Measurements from ENCODE around the gene LPCAT3.

LPCAT3 gene

GRCh38 chr12:7021956-7022355, 3.7 kb upstream of the LPCAT3 start:
- H3K4me3 ChIP-seq (ENCODE audit: low read length, poor library complexity, severe bottlenecking): no peak overlapping the region
- H3F3A ChIP-seq (ENCODE audit: low read depth): no peaks in the 10 kb centered on the region
- no peak overlapping the region for H3K4me2 ChIP-seq (ENCODE audit: low read depth, low read length, poor library complexity, severe bottlenecking)
- peaks cover 12% of the 10 kb centered on the region for H3K4me1 ChIP-seq (ENCODE audit: insufficient read depth, low read length, poor library complexity, severe bottlenecking)
- TF ChIP-seq EZH2phosphoT487 (IDR thresholded peaks at IDR 0.05; ENCODE audit: borderline replicate concordance) (no peak), CTCF (conservative IDR thresholded peaks at IDR 0.05; ENCODE audit: low read length) (no peak)
- H4K20me1 ChIP-seq (ENCODE audit: insufficient read depth, low read length, poor library complexity, severe bottlenecking): peaks cover 3% of the 10 kb centered on the region
- H2AFZ ChIP-seq (ENCODE audit: low read length): no peak overlapping the region
- H3K79me2 ChIP-seq (ENCODE audit: insufficient read depth, low read length): peaks cover 12% of the 10 kb centered on the region
- H3K9ac ChIP-seq (ENCODE audit: low read depth, low read length, poor library complexity, severe bottlenecking): no peak overlapping the region
- H3K36me3 ChIP-seq (ENCODE audit: insufficient read depth, low read length): no peaks in the 10 kb centered on the region
- H3K27me3 ChIP-seq (ENCODE audit: insufficient read depth, low read length, poor library complexity, severe bottlenecking): no peaks in the 10 kb centered on the region
- no peaks in the 10 kb centered on the region for H3K9me3 ChIP-seq (ENCODE audit: insufficient read depth, low read depth, low read length)
- H3K9me2 ChIP-seq (replicated peaks; ENCODE audit: low read depth, low read length): no peaks in the 10 kb centered on the region

- no peak for TF ChIP-seq EZH2phosphoT487 (IDR thresholded peaks at IDR 0.05; ENCODE audit: borderline replicate concordance)
- no peak for TF ChIP-seq CTCF (conservative IDR thresholded peaks at IDR 0.05; ENCODE audit: low read length)
- peaks cover 15% of the 10 kb centered on the region for H4K20me1 ChIP-seq (ENCODE audit: insufficient read depth, low read length, poor library complexity, severe bottlenecking)
- H3K79me2 ChIP-seq (ENCODE audit: insufficient read depth, low read length): peaks cover 28% of the 10 kb centered on the region
- H3K36me3 ChIP-seq (ENCODE audit: insufficient read depth, low read length): no peaks in the 10 kb centered on the region
- peak overlapping the region; percentile 92; the same call in 1 of the 2 replicates for H2AFZ ChIP-seq (ENCODE audit: low read length)
- H3K9me3 ChIP-seq (ENCODE audit: insufficient read depth, low read depth, low read length): no peaks in the 10 kb centered on the region
- no peaks in the 10 kb centered on the region; the same call in 1 of the 2 replicates for H3F3A ChIP-seq (ENCODE audit: low read depth)
- peak overlapping the region; percentile 89 for H3K4me3 ChIP-seq (ENCODE audit: low read length, poor library complexity, severe bottlenecking)
- peak overlapping the region; percentile 95 for H3K4me2 ChIP-seq (ENCODE audit: low read depth, low read length, poor library complexity, severe bottlenecking)
- H3K27me3 ChIP-seq (ENCODE audit: insufficient read depth, low read length, poor library complexity, severe bottlenecking): no peaks in the 10 kb centered on the region
- H3K9ac ChIP-seq (ENCODE audit: low read depth, low read length, poor library complexity, severe bottlenecking): peak overlapping the region; percentile 77
- peaks cover 35% of the 10 kb centered on the region for H3K4me1 ChIP-seq (ENCODE audit: insufficient read depth, low read length, poor library complexity, severe bottlenecking)
- no peaks in the 10 kb centered on the region for H3K9me2 ChIP-seq (replicated peaks; ENCODE audit: low read depth, low read length)
Measured at GRCh38 chr12:7019043-7019569, 830 bp upstream of the LPCAT3 start.

- Histone ChIP-seq H3K4me2 (ENCODE audit: low read depth, low read length, poor library complexity, severe bottlenecking) (peak overlapping the region; percentile 95), H3K9me2 (replicated peaks; ENCODE audit: low read depth, low read length) (no peaks in the 10 kb centered on the region), H3K9me3 (ENCODE audit: insufficient read depth, low read depth, low read length) (no peaks in the 10 kb centered on the region), H3K36me3 (ENCODE audit: insufficient read depth, low read length) (no peaks in the 10 kb centered on the region), H4K20me1 (ENCODE audit: insufficient read depth, low read length, poor library complexity, severe bottlenecking) (peaks cover 18% of the 10 kb centered on the region), H2AFZ (ENCODE audit: low read length) (peak overlapping the region; percentile 92), H3K4me3 (ENCODE audit: low read length, poor library complexity, severe bottlenecking) (peak overlapping the region; percentile 89), H3K79me2 (ENCODE audit: insufficient read depth, low read length) (peaks cover 35% of the 10 kb centered on the region), H3F3A (ENCODE audit: low read depth) (no peaks in the 10 kb centered on the region; the same call in 1 of the 2 replicates), H3K4me1 (ENCODE audit: insufficient read depth, low read length, poor library complexity, severe bottlenecking) (peaks cover 39% of the 10 kb centered on the region), H3K27me3 (ENCODE audit: insufficient read depth, low read length, poor library complexity, severe bottlenecking) (no peaks in the 10 kb centered on the region), H3K9ac (ENCODE audit: low read depth, low read length, poor library complexity, severe bottlenecking) (peak overlapping the region; percentile 77)
- TF ChIP-seq EZH2phosphoT487 (IDR thresholded peaks at IDR 0.05; ENCODE audit: borderline replicate concordance) (no peak), CTCF (conservative IDR thresholded peaks at IDR 0.05; ENCODE audit: low read length) (no peak)
Measured at GRCh38 chr12:7017870-7018349, 366 bp downstream of the LPCAT3 start.
